Hypothalamus (tissue), 51 donors: ENCODE data around the gene DNM3.

Source experiments
- DNase-seq, 51 donors: peaks; one replicate each; lab custom pipeline; 2025; lab: John Stamatoyannopoulos, UW

Gene DNM3

DNA sequence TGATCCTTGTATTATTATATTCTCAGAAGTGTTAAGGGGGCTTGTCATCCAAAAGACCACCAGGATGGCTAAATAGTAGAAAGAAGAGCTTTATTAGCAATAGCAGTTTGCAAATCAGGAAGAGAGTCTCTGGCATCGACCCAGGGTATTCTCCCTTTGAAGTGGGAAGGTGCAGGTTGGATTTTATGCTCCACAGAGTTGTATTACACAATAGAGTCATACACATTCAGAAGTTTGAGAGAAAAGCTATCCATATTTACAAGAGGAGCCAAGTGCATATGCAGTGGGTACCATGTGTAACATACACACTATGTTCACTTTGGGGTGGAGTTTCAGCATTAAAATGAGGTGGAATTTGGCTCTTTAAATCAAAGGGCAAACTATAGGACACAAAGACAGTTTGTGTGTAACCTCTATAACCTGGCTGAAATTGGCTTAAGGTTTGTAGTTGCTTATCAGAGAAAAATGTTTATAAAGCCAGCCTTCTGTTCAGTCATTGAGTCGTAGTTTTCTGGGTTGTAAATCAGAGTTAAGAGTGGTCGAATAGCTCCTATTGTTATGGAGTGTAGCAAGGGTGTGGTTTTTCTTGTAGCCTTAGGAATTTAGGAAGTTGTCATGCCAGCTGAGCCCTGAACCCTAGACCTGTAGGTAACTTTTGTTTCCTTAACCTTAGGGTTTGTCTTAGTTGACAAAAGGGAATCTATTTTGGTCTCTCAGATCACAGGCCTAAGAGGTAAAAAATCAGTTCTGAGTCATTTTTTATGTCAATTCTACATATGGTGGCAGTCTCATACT is 125.3 kb downstream of the DNM3 start:
- DNase-seq, result no peak

DNA sequence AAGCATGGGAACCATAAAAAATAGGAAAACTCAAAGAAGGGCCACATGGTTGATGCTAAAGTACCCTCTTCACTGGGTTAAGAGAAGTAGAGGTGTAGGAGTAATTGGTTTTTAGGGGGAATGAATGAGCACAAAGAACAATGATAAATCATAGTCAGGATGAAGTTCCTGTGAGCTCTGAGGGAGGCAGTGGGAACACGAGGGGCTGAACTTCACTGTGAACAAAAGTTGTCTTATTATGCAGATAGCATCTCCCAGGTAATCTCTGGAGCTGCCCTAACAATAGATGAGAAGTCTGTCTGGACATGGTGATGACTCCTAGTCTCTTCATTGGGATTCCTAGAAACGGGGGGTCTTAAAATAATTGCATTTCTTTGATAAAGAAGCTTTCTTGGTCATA is 127.9 kb downstream of the DNM3 start:
- no peak for DNase-seq

DNA sequence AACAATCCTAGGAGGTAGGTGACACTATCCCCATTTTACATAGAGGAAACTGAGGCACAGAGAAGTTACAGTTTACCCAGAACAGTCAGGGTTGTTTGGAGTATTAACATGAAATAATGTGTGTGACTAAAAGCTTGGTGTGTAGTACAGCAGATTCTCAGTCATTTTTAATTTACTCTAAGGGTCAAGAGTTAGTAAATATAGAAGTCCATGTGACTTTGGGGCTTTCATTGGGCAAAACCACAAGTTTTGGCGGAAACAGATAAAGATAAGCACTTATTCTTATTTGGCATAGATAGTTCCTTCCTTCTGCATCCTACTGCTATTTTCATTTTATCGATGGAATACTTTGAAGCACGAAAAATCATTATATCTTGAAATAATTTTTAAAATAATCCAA is 128.5 kb downstream of the DNM3 start:
- DNase-seq, result no peak

DNA sequence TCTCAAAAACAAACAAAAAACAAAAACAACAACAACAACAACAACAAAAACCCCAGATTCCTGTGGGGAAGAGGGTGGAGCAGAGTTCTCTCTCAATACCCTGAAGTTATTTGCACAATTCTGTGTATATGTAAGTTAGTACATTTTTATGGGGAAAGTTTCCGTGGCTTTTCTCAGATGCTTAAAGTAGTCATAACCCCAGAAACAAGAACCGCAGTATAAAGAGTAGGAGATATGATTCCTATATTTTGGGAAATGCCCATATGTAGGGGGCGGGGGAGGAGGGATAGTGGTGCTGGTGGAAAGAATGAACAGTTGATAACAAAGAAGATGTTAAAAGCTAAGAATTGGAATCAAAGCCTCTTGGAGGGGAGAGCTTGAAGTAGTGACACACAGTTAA is 131.5 kb downstream of the DNM3 start:
- DNase-seq, result no peak

DNA sequence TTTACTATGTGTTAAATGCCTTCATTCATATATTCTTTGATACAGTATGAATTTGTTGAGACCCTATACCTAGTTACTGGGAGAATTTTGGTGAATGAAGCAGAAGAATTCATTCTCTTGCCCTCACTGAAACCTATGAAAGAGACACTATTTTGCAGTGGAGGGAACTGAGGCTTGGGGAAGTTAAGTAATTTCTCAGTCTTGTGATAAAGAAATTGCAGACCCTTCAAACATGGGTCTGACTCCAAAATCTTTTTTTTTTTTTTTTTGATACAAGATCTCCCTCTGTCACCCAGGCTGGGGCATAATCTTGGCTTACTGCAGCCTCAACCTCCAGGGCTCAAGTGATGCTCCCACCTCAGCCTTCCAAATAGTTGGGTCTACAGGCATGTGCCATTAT is 132.1 kb downstream of the DNM3 start:
- DNase-seq, result no peak

DNA sequence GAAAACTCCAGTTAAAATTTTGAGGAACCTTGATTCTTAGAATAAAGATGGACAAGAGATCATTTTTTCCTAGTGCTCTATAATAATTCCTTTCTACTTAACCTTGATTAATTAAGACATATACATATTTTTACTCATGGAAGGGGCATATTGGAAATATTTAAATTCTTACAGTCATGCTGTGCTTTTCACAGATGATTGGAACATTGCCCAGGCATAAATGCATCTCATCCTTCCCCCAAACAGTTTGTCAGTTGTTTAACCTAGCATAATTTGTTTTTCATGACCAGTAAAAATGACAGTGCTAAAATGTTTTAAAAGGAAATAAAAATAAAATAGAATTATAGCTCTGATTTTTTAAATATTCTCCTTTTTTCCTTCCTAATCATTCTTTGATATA is 140.0 kb downstream of the DNM3 start:
- DNase-seq, result no peak

DNA sequence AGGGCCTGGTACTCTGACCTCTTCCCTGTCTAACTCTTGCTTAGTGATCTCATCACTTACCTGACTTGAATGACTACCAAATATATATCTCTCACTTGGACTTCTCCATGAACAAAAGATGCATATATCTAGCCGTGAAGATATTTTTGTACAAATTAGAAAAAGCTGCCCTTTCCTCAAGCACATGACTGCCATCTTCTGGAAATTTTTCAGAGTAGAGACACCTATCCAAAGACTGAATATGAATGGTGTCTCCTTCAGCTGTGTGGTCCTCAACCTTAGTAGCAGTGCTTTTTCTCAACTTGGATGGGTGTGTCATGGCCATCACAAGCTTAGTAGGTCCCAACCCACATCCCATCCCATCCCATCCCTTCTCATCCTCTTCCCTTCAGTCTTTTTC is 142.3 kb downstream of the DNM3 start:
- peak in 2 of 51 donors; percentile 7 to 32 for DNase-seq

DNA sequence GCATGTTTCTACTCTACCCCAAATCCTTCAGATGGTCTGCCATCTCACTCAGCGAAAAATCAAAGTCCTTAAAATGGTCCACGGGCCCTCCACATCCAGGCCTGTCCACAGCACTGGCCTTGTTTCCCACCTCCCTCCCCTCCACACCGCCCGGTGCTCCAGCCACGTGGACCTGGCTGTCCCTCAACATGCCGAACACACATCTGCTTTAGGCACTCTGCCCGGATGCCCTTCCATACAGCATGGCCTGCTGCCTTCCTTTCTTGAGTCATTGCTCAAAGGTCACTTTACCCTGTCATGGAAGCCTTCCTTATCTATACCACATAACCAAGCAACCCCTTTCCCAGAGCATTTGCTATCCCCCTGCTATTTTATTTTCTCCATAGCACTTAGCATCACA is 143.0 kb downstream of the DNM3 start:
- DNase-seq, result peak in 30 of 51 donors; percentile 1 to 50 (median 16)

DNA sequence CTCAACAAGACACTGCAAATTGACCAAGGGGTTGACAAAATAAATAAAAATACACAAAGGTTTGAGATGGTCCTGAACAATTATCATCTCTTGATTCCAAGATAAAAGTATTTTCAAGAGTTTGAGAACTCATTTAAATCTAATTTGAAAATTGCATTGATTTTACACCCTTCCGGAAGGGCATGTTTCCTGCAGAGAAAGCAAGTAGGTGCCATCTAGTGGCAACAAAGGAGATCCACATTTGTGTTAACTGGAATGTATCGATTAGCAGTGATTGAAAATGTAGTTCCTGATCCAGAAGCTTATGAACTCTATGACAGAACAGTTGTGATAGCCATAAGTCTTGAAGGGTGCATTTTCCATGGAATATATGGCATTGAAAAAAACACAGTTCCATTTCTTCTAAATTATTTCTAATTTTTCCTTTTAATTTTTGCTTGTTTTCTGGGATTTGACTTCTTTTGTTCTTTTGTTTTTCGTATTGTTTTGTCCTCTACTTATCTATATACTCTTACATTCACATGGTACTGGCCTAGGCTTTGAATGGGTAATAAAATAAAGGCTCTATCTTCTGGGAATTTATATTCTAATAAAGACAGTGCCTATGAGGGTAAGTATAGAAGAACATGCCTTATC is 143.7 kb downstream of the DNM3 start:
- peak in 3 of 51 donors; percentile 8 to 45 (median 15) for DNase-seq

DNA sequence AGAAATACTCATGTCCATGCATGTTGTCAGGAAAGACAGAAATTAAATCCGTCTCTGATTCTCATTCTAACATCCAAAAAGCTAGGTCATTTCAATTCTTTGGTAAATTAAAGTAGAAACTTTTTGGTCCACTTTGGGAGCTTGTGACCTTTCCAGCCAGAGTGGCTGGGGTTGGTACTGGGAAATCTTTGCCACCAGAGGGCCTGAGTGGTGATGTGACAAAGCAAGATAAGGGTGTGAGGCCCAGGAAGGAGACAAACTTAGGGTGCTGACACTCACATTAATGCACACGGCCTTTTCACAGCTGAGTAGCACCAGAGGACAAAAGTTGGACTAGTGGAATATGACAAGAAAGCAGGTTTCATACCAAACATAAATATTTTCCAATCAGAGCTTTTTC is 144.3 kb downstream of the DNM3 start:
- DNase-seq, result peak in 16 of 51 donors; percentile 1 to 38 (median 10)

DNA sequence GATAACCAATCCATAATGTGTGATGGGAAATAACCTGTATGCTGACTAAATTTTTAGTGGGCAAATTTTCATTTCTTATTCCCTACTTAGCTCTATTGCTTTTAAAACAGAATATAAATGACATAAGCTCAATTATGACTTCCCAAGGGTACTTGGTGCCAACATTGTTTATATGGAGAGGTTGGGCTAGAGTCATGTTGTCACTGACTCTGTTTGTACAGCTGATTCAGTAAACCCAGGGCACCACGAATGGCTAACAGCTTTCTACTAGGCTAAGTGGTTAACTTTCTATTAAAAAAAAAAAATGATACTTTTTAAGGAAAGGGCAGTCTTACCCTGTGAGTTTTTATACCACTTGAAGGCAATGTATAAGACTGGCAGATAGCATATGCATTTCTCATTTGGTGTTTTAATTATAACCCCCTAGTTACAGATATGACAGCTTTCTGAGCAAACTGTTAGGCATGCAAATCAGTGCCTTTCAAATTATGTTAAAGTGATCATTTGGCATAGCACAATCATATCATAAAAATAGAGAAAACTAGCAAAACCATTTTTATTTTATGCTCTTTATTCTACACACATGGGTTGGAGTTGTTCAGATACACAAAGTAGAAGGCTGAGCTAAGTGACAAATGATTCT is 147.1 kb downstream of the DNM3 start:
- no peak for DNase-seq

DNA sequence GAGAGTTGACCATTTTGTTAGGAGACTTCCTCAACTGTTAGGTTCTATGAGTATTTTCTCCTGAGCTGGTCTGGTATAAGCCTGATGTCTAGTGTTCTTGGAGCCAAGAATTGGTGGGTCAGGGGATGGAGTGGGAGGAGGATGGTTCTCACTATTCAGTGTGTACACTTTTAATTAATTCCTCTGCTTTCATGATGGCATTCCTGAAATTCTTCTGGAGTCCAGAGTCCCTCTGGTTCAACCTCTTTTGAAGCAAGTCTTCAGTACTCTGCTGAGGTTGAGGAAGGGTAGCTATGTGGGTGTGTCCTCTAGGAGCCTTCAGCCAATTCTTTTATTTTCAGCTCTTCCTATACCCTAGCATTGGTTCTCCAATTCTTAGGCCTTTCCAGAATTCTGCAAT is 149.1 kb downstream of the DNM3 start:
- no peak for DNase-seq

DNA sequence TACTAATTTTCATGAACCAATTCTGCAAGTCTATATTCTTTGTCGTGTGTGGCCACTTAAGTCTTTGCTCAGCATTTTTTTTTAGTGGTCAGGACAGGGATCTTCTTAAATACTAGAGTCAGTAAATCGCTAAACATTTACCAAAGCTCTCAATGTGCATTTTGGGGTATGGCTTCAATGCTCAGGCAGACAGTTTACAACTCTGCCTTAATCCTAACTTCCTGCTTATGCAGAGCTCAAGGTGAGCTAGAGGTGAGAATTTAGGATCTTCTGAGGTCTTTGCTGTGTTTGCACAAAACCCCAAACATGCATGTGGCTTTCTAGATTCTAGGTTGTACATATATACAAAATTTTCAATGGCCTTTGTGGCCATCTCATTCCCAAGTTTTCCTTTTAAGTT is 153.0 kb downstream of the DNM3 start:
- no peak for DNase-seq

DNA sequence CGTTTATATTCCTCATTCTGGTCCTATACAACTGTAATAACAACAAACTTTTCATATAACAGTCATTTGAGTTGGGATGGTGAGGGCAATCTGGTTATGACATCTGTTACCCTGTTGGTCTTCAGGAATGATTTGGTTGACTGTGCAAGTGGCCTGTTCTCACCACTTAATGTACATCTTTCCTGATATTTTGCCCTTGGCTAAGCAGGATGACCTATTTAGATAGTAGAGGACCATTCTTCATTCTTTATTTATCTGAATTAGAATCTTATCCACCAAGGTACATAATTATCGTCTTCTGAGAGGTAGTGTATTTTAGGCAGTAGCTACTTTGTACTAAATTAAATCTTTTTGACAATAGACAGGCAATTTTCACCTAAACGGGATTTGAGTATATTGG is 154.3 kb downstream of the DNM3 start:
- no peak for DNase-seq

DNA sequence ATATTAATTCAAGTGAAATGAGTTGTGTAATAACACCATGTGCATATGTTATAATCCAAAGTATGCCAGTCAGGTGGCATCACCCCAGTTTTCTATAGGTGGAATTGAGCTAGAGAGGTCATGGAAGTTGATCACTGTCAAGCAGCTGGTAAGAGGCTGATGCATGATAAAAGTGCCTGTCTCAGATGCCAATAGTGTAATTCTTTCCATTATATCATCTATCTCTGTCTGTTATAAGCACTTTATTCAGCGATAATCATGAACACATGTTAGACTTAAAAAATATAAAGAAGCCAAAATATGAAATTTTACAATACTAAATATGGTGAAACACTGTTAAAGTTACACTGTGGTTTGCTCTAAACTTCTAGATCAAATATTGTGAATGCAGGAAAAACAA is 156.6 kb downstream of the DNM3 start:
- DNase-seq, result no peak

DNA sequence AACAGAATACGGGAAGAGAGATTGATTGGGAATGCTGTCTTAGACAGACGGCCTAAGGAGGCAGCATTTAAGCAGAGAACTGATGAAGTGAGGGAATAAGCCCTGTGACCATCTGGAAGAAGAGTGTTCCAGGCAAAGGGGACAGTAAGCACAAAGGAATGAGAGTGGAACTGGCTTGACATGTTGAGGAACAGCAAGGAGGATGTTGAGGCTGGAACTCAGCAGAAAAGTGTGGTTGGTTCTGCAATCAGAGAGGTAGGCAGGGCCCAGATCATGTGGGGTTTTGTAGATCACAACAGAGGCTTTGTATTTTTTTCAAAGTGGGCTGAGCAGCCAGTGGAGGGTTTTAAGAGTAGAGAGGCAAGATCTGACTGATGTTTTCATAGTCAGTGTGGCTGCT is 157.4 kb downstream of the DNM3 start:
- no peak for DNase-seq

DNA sequence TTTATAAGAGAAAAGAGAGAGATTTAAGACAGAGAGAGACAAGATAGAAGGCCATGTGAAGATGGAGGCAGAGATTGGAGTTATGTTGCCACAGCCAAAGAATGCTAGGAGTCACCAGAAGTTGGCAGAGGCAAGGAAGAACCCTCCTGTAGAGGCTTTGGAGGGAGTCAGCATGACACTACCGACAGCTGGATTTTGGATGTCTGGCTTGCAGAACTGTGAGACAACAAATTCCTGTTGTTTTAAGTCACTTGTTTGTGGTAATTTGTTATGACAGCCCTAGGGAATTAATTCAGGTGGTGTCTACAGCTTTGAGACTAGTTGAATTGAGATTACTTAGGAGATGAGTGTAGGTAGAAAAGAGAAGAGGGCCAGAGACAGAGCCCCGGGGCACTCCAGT is 158.5 kb downstream of the DNM3 start:
- no peak for DNase-seq

DNA sequence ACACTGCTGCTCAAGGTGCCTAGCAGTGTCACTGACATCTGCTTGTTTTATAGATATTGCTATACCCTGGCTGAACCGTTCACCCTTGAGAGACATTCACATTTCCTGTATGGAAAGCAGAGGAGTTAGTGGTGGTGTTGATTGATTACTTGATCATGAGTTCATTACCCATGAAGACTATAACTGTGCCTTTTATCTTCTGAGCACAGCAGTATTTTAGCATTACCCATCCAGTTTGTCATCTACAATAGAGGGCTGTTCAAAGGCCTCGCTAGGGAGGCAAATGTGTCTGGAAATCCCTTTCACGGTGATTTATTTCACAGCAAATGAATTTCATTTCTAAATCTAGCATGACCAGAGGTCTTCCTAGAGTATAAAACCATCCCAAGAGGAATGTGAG is 160.0 kb downstream of the DNM3 start:
- DNase-seq, result no peak

DNA sequence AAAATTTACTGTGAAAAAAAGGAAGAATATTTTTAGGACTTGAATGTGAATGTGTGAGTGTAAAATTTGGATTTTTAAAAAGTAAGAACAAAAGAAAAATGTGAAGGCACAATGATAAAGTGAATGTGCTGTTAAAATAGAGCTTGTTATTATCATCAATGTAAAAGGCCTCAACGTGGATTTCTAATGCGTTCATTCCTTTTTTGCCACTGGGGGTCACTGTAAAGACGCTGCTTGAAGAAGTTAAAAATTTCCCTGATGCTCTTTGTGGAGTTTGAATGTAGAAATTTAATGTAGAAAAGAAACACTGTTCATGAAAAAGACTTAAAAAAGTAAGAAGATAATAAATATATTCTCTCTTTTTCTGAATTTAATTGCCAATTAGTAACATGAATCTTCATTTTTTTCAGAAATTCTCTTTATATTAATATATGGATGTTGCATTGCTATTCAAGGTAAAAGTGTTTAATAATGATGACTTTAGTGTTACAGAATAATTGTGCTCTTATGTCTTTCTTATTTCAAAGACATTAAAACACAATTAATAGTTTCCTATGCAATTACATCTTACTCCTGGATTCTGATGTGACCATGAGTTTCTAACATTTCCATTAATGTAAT is 161.5 kb downstream of the DNM3 start:
- peak in 8 of 51 donors; percentile 2 to 51 (median 4) for DNase-seq

DNA sequence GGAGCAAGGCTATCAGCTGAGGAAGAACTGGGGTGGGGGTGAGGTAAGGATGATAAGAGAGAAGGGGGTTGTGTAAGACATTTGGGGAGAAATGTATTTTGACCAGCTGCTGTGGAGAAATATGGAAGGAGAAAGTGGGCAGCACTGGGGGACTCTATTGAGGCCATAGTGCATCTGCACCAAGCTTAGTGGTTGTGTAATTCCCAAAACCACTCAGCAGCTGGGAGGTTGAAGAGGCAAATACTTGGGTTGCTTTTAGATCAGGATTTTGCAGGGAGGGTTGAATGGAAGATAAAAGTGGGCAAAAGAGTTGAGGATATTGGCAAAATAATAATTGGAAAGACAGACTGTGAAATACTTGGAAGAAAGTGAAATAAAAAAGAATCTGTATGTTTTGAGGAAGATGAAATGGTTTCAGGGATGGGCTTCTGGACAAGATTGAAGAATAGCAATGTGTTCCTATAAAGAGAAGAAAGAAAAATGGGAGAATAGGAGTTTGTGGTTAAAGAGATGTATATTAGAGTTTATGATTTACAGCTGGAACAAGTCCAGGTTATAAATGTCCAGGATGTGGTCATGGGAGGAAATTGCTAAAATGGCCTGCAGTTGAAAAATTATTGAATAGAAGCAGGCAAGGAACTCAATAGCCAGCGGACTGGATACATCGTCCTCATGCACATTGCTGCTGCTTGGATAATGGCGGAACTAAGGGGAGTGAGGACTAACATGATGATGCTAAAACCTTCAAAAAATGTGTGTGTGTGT is 162.7 kb downstream of the DNM3 start:
- DNase-seq, result no peak

DNA sequence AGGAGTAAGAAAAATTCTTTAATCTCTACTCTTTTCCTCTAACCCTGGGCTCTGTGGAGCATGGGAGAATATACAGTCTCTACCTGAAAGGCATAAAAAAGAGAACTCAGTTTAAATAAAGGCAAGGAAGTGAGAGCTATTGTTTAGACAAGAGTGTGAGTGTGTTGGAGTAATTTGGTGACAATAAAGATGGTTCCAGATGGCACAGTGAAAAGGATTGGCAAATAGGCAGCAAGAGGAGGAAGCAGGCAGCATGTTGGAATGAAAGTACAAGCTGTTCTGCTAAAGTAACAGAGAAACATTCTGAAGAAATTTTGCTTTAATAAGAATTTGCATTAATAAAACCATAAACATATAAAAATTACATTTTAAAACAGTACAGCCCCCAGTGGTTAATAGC is 163.4 kb downstream of the DNM3 start:
- DNase-seq, result no peak
